ENCODE data around the gene ABHD11.
"Not testable (repeated sequence)": the region's sequence is repeated elsewhere in the genome, so short reads cannot be mapped to it uniquely, and the experiment has no call there.

Gene ABHD11

GRCh38 chr7:73738612-73739386, at the start of gene ABHD11:
Gene ABHD11, minus strand, starts transcription at chr7:73738802. Its CDS starts 32 bp downstream, at chr7:73738770.
- Histone ChIP-seq H3K9me2 (ENCODE audit: low read depth, low read length) (no peaks in the 10 kb centered on the region), H3K27me3 (ENCODE audit: insufficient read depth, low read length) (no peaks in the 10 kb centered on the region), H2AFZ (ENCODE audit: low read length) (peak within 1 kb of the TSS; percentile 42), H3K9me3 (ENCODE audit: low read length) (no peaks in the 10 kb centered on the region), H3K9ac (ENCODE audit: low read length) (peak within 1 kb of the TSS; percentile 85), H3K4me3 (ENCODE audit: low read depth, low read length, poor library complexity, severe bottlenecking) (peak within 1 kb of the TSS; percentile 82), H3F3A (ENCODE audit: insufficient read depth, low read length) (no peaks in the 10 kb centered on the region), H3K27ac (ENCODE audit: low read depth, low read length, poor library complexity, severe bottlenecking) (peak within 1 kb of the TSS; percentile 70), H3K4me2 (ENCODE audit: low read length) (peak within 1 kb of the TSS; percentile 76), H4K20me1 (ENCODE audit: insufficient read depth, low read length) (no peaks in the 10 kb centered on the region), H3K36me3 (ENCODE audit: insufficient read depth, low read length) (peaks cover 16% of the 10 kb centered on the region), H3K79me2 (ENCODE audit: insufficient read depth, low read length) (no peaks in the 10 kb centered on the region), H3K4me1 (ENCODE audit: insufficient read depth, low read length, severe bottlenecking) (peaks cover 22% of the 10 kb centered on the region)
- TF ChIP-seq EZH2 (IDR thresholded peaks at IDR 0.05; ENCODE audit: borderline replicate concordance, low read length), result no peak
- peak; percentile 19; the same call in 1 of the 2 replicates for TF ChIP-seq CTCF (IDR thresholded peaks at IDR 0.05; ENCODE audit: low read length)

GRCh38 chr7:73787786-73788048, 49.1 kb upstream of the ABHD11 start:
- not testable (repeated sequence) for H3F3A ChIP-seq (ENCODE audit: insufficient read depth, low read length); H3K27me3 ChIP-seq (ENCODE audit: insufficient read depth, low read length); H3K79me2 ChIP-seq (ENCODE audit: insufficient read depth, low read length); H4K20me1 ChIP-seq (ENCODE audit: insufficient read depth, low read length); H3K9ac ChIP-seq (ENCODE audit: low read length); H2AFZ ChIP-seq (ENCODE audit: low read length); H3K9me2 ChIP-seq (ENCODE audit: low read depth, low read length); H3K4me3 ChIP-seq (ENCODE audit: low read depth, low read length, poor library complexity, severe bottlenecking); H3K4me2 ChIP-seq (ENCODE audit: low read length); H3K27ac ChIP-seq (ENCODE audit: low read depth, low read length, poor library complexity, severe bottlenecking); H3K36me3 ChIP-seq (ENCODE audit: insufficient read depth, low read length); H3K9me3 ChIP-seq (ENCODE audit: low read length); H3K4me1 ChIP-seq (ENCODE audit: insufficient read depth, low read length, severe bottlenecking)

GRCh38 chr7:73786588-73786987, 48.0 kb upstream of the ABHD11 start:
- no peak overlapping the region for H3K4me3 ChIP-seq (ENCODE audit: low read depth, low read length, poor library complexity, severe bottlenecking)
- H2AFZ ChIP-seq (ENCODE audit: low read length), result no peak overlapping the region
- no peak overlapping the region for H3K9ac ChIP-seq (ENCODE audit: low read length)
- H3K4me1 ChIP-seq (ENCODE audit: insufficient read depth, low read length, severe bottlenecking), result no peaks in the 10 kb centered on the region
- no peaks in the 10 kb centered on the region for H3K36me3 ChIP-seq (ENCODE audit: insufficient read depth, low read length)
- peaks cover 7% of the 10 kb centered on the region for H3K9me3 ChIP-seq (ENCODE audit: low read length)
- H3F3A ChIP-seq (ENCODE audit: insufficient read depth, low read length), result no peaks in the 10 kb centered on the region
- H3K9me2 ChIP-seq (ENCODE audit: low read depth, low read length), result no peaks in the 10 kb centered on the region
- no peaks in the 10 kb centered on the region; the same call in 1 of the 2 replicates for H3K27me3 ChIP-seq (ENCODE audit: insufficient read depth, low read length)
- H3K27ac ChIP-seq (ENCODE audit: low read depth, low read length, poor library complexity, severe bottlenecking), result no peak overlapping the region
- no peaks in the 10 kb centered on the region for H3K79me2 ChIP-seq (ENCODE audit: insufficient read depth, low read length)
- TF ChIP-seq CTCF (IDR thresholded peaks at IDR 0.05; ENCODE audit: low read length) (no peak), EZH2 (IDR thresholded peaks at IDR 0.05; ENCODE audit: borderline replicate concordance, low read length) (no peak)
- H3K4me2 ChIP-seq (ENCODE audit: low read length), result no peak overlapping the region
- H4K20me1 ChIP-seq (ENCODE audit: insufficient read depth, low read length), result no peaks in the 10 kb centered on the region

- H3K9ac ChIP-seq (ENCODE audit: low read length), result no peak overlapping the region
- H3K4me1 ChIP-seq (ENCODE audit: insufficient read depth, low read length, severe bottlenecking), result no peaks in the 10 kb centered on the region
- H3K36me3 ChIP-seq (ENCODE audit: insufficient read depth, low read length), result no peaks in the 10 kb centered on the region; the same call in 1 of the 2 replicates
- H3K9me2 ChIP-seq (ENCODE audit: low read depth, low read length), result no peaks in the 10 kb centered on the region
- no peak overlapping the region for H3K27ac ChIP-seq (ENCODE audit: low read depth, low read length, poor library complexity, severe bottlenecking)
- TF ChIP-seq EZH2 (IDR thresholded peaks at IDR 0.05; ENCODE audit: borderline replicate concordance, low read length), result no peak
- no peak for TF ChIP-seq CTCF (IDR thresholded peaks at IDR 0.05; ENCODE audit: low read length)
- H3K4me2 ChIP-seq (ENCODE audit: low read length), result no peak overlapping the region
- no peak overlapping the region for H2AFZ ChIP-seq (ENCODE audit: low read length)
- H3K79me2 ChIP-seq (ENCODE audit: insufficient read depth, low read length), result no peaks in the 10 kb centered on the region
- H3K27me3 ChIP-seq (ENCODE audit: insufficient read depth, low read length), result no peaks in the 10 kb centered on the region; the same call in 1 of the 2 replicates
- H3K9me3 ChIP-seq (ENCODE audit: low read length), result no peaks in the 10 kb centered on the region
- no peaks in the 10 kb centered on the region for H4K20me1 ChIP-seq (ENCODE audit: insufficient read depth, low read length)
- no peaks in the 10 kb centered on the region for H3F3A ChIP-seq (ENCODE audit: insufficient read depth, low read length)
- H3K4me3 ChIP-seq (ENCODE audit: low read depth, low read length, poor library complexity, severe bottlenecking), result no peak overlapping the region
These were observed 40.9 kb upstream of the ABHD11 start for GRCh38 chr7:73779517-73779916.

Measured in OCI-LY1 (cell line).